Panc1 (cell line): ENCODE data around the gene DUT. TPM values are rescaled to one million over a fixed set of nuclear protein-coding genes. Genes with fewer than 3 reads are reported as not detected.

ENCODE experiments used
- ATAC-seq: fragments of 200-7000 bp; cut with Tn5 transposase; 2 replicates; pipeline ENCODE4 v1.9.1; 2020; ENCODE audit warnings: mild to moderate bottlenecking, moderate library complexity
- BruUV-seq: library from RNA; stranded (reverse); fragments of 400-500 nt; replicated peaks from 2 replicates; lab custom pipeline; 2021; lab: Mats Ljungman, UMichigan
- CTCF ChIA-PET: fragments of 300-600 bp; sonication (Branson Sonifier 250); formaldehyde crosslinking; loops from one replicate; lab custom pipeline; 2022; ENCODE audit warnings: antibody characterized with exemption; lab: Charles Lee
- POLR2A ChIA-PET: fragments of 300-600 bp; sonication (Branson Sonifier 250); formaldehyde crosslinking; loops from one replicate; lab custom pipeline; 2022; ENCODE audit warnings: antibody characterized with exemption; lab: Charles Lee
- DNase-seq: peaks from one replicate; pipeline ENCODE4 v3.0.0-alpha.2; 2010; ENCODE audit warnings: low read depth, low spot score
- H3K27ac ChIP-seq: 2 replicates; pipeline ENCODE4 v1.5.1; 2011; ENCODE audit warnings: mild to moderate bottlenecking, low read length, inconsistent platforms
- H3K27me3 ChIP-seq: fragments of 200-500 bp; sonication (Bioruptor generic); 2 replicates; pipeline ENCODE4 v1.6.0; 2014; ENCODE audit warnings: low read length, inconsistent platforms; ENCODE audit not compliant: control insufficient read depth, insufficient read depth
- H3K36me3 ChIP-seq: fragments of 200-500 bp; sonication (Bioruptor generic); 2 replicates; pipeline ENCODE4 v1.5.1; 2014; ENCODE audit warnings: inconsistent platforms, mild to moderate bottlenecking, low read length, moderate library complexity; ENCODE audit not compliant: control insufficient read depth, insufficient read depth
- H3K4me1 ChIP-seq: 2 replicates; pipeline ENCODE4 v1.5.1; 2011; ENCODE audit warnings: inconsistent platforms, mild to moderate bottlenecking, low read length, moderate library complexity; ENCODE audit not compliant: control insufficient read depth, insufficient read depth
- H3K4me3 ChIP-seq, 2 experiments: 2 replicates each; pipeline ENCODE4 v1.5.1; 2011 to 2012; ENCODE audit warnings: low read depth in 2 of 2, low read length in 2 of 2, mild to moderate bottlenecking in 2 of 2, inconsistent platforms in 1 of 2, moderate library complexity in 1 of 2
- H3K9me3 ChIP-seq: fragments of 200-500 bp; sonication (Bioruptor generic); 2 replicates; pipeline ENCODE4 v1.5.1; 2014; ENCODE audit warnings: low read depth, mild to moderate bottlenecking, inconsistent platforms, low read length, moderate library complexity; ENCODE audit not compliant: control insufficient read depth, insufficient read depth
- POLR2AphosphoS5 ChIP-seq: IDR thresholded peaks from 2 replicates; pipeline ENCODE4 v1.6.1; 2012; ENCODE audit warnings: mild to moderate bottlenecking, low read depth, low read length, moderate library complexity
- SIN3A ChIP-seq: IDR thresholded peaks from 2 replicates; pipeline ENCODE4 v1.6.1; 2012; ENCODE audit warnings: low read depth, mild to moderate bottlenecking, low read length, moderate library complexity, borderline replicate concordance; ENCODE audit not compliant: insufficient read depth
- TCF7L2 ChIP-seq: IDR thresholded peaks from 2 replicates; pipeline ENCODE4 v1.6.1; 2011; ENCODE audit warnings: mild to moderate bottlenecking, low read depth, low read length, inconsistent platforms
- in situ Hi-C: cut with HindIII; loops from 2 replicates; pipeline ENCODE4 v1.10.0; 2016; ENCODE audit warnings: low sequenced_read_pairs, low pct_unique_long_range_greater_than_20kb
- intact Hi-C: fragments of 100-400 bp; cut with micrococcal nuclease; formaldehyde crosslinking; loops from one replicate; pipeline ENCODE4 v1.10.0; 2022; ENCODE audit not compliant: unreplicated experiment
- total RNA-seq: library from RNA; stranded (reverse); gene quantifications from one replicate; pipeline ENCODE4 v1.2.1, GENCODE V29; 2021; ENCODE audit not compliant: unreplicated experiment
- TF ChIP-seq, protein P1 (sequence below), 2 experiments: IDR thresholded peaks; 2 replicates each; pipeline ENCODE4 v1.6.1; 2011 to 2012; ENCODE audit warnings: low read depth in 2 of 2, control low read depth in 1 of 2, low read length in 1 of 2, mild to moderate bottlenecking in 1 of 2, moderate library complexity in 1 of 2; ENCODE audit not compliant: insufficient read depth in 1 of 2
- TF ChIP-seq, protein P2 (sequence below): fragments of 450-650 bp; IDR thresholded peaks from 2 replicates; pipeline ENCODE4 v1.5.1; 2017; ENCODE audit warnings: mild to moderate bottlenecking

The DUT gene
- total RNA-seq, 1 experiment from 2014 or later: 220 TPM

DNA sequence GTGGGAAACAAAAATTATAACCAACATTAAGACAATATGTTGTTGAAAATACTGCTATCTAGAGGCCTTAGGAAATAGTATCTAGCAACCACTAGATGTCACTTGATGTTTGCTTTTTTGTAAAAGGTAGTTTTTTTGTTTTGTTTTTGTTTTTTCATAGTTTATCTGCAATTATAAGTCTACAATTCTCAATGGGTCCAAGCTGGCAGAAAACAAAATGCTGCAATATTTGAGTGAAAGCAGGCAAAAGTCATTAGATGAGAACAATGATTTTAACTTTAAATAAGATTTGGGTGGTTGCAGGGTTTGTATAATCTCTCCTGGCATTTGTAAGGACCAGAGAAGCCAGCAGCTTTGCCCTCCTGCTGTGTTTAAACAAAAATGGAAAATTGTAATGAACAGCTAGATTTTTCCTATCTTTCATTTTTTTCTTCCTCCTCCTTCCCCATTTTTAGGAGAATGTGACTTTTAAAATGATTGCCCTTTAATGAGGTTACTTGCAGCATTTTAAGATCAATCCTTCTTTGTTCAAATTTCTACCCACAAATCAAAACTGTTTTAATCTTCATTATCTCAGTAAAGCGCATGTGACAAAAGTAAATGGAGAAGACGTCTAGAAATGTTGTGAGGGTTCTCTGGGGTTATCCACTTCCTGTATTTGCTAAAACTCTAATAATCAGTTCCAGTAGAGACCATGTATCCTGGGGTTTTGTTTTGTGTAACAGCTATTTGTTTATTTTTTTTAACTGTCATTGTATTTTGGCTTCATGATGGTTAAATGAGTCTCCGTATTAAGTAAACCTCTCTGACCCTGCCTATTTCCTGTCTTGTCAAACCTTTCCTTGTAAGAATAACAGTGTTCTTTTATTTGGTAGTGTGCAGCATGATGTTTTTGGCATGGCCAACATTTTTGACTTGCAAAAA is 27.3 kb downstream of the DUT start:
- BruUV-seq: no TSS peak
- intact Hi-C loops (loop anchor here (5.0 to 10.0 kb wide), 2 partner anchors 164 to 286 kb away; partner anchors contain the start of gene FBN1), in situ Hi-C loops (no loop called here)
- Histone ChIP-seq H3K4me3 (no peak overlapping the region), H3K36me3 (no peaks in the 10 kb centered on the region), H3K9me3 (no peaks in the 10 kb centered on the region), H3K4me1 (no peaks in the 10 kb centered on the region), H3K27me3 (no peaks in the 10 kb centered on the region), H3K27ac (no peak overlapping the region)
- no peak for DNase-seq
- ATAC-seq: peak; percentile 63; the same call in 1 of the 2 replicates
- TF ChIP-seq, protein P1, sequence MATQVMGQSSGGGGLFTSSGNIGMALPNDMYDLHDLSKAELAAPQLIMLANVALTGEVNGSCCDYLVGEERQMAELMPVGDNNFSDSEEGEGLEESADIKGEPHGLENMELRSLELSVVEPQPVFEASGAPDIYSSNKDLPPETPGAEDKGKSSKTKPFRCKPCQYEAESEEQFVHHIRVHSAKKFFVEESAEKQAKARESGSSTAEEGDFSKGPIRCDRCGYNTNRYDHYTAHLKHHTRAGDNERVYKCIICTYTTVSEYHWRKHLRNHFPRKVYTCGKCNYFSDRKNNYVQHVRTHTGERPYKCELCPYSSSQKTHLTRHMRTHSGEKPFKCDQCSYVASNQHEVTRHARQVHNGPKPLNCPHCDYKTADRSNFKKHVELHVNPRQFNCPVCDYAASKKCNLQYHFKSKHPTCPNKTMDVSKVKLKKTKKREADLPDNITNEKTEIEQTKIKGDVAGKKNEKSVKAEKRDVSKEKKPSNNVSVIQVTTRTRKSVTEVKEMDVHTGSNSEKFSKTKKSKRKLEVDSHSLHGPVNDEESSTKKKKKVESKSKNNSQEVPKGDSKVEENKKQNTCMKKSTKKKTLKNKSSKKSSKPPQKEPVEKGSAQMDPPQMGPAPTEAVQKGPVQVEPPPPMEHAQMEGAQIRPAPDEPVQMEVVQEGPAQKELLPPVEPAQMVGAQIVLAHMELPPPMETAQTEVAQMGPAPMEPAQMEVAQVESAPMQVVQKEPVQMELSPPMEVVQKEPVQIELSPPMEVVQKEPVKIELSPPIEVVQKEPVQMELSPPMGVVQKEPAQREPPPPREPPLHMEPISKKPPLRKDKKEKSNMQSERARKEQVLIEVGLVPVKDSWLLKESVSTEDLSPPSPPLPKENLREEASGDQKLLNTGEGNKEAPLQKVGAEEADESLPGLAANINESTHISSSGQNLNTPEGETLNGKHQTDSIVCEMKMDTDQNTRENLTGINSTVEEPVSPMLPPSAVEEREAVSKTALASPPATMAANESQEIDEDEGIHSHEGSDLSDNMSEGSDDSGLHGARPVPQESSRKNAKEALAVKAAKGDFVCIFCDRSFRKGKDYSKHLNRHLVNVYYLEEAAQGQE (IDR thresholded peaks at IDR 0.05; ENCODE audit: insufficient read depth in 1 of 2, low read depth in 2 of 2, low read length in 1 of 2): no peak
- TF ChIP-seq, protein P2, sequence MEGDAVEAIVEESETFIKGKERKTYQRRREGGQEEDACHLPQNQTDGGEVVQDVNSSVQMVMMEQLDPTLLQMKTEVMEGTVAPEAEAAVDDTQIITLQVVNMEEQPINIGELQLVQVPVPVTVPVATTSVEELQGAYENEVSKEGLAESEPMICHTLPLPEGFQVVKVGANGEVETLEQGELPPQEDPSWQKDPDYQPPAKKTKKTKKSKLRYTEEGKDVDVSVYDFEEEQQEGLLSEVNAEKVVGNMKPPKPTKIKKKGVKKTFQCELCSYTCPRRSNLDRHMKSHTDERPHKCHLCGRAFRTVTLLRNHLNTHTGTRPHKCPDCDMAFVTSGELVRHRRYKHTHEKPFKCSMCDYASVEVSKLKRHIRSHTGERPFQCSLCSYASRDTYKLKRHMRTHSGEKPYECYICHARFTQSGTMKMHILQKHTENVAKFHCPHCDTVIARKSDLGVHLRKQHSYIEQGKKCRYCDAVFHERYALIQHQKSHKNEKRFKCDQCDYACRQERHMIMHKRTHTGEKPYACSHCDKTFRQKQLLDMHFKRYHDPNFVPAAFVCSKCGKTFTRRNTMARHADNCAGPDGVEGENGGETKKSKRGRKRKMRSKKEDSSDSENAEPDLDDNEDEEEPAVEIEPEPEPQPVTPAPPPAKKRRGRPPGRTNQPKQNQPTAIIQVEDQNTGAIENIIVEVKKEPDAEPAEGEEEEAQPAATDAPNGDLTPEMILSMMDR: peak; percentile 58; the same call in 1 of the 2 replicates
- ChIA-PET CTCF (no interaction called here), POLR2A (no interaction called here)

DNA sequence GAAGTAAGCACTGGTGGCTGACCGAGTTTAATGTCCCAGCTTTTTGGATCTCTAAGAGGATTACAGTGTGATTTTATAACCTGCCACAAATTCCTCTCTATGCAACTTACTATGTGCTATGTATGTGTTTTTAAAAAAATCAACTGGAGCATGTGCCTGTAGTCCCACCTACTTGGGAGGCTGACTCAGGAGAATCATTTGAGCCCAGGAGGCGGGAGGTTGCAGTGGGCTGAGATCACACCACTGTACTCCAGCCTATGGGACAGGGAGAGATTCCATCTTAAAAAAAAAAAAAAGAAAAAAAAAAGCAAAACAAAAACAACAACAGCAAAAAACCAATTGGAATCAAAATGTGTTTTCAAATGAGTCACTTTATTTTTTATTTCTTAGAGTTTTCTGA is 29.6 kb downstream of the DUT start:
- H3K4me1 ChIP-seq: no peaks in the 10 kb centered on the region
- no peak for ATAC-seq
- H3K9me3 ChIP-seq: no peaks in the 10 kb centered on the region
- no peak for DNase-seq
- H3K36me3 ChIP-seq: no peaks in the 10 kb centered on the region
- H3K27ac ChIP-seq: no peak overlapping the region
- no peak overlapping the region for H3K4me3 ChIP-seq
- POLR2A ChIA-PET: no interaction called here
- no peaks in the 10 kb centered on the region for H3K27me3 ChIP-seq
- in situ Hi-C loops (no loop called here), intact Hi-C loops (no loop called here)
- no peak for TF ChIP-seq POLR2AphosphoS5
- TF ChIP-seq, protein P2: no peak
- TF ChIP-seq SIN3A: no peak
- no peak for TF ChIP-seq TCF7L2
- TF ChIP-seq, protein P1 (IDR thresholded peaks at IDR 0.05; ENCODE audit: insufficient read depth in 1 of 2, low read depth in 2 of 2, low read length in 1 of 2): no peak
- BruUV-seq: no TSS peak
- CTCF ChIA-PET: no interaction called here
